Mesothelial cell of epicardium (in vitro differentiated cells): ENCODE data around the gene P4HB. TPM values are rescaled to one million over a fixed set of nuclear protein-coding genes. Genes with fewer than 3 reads are reported as not detected.
A peak's percentile ranks its signal among the peaks of the same experiment; 100 is the strongest.

Experiments
- DNase-seq, 2 experiments: peaks; one replicate each; pipeline ENCODE4 v3.0.0; 2021; ENCODE audit warnings: low spot score in 2 of 2; ENCODE audit not compliant: unreplicated experiment in 2 of 2
- H3K27ac Mint-ChIP-seq: 2 replicates; pipeline ENCODE4 v1.8.0; 2021; ENCODE audit warnings: mixed read lengths
- H3K27me3 Mint-ChIP-seq: 2 replicates; pipeline ENCODE4 v1.8.0; 2021; ENCODE audit warnings: low read depth, mixed read lengths
- H3K36me3 Mint-ChIP-seq: 2 replicates; pipeline ENCODE4 v1.8.0; 2021; ENCODE audit warnings: mixed read lengths
- H3K4me1 Mint-ChIP-seq: 2 replicates; pipeline ENCODE4 v1.8.0; 2021; ENCODE audit warnings: mixed read lengths
- H3K4me3 Mint-ChIP-seq: 2 replicates; pipeline ENCODE4 v1.8.0; 2021; ENCODE audit warnings: mild to moderate bottlenecking, moderate library complexity, mixed read lengths
- H3K9me3 Mint-ChIP-seq: 2 replicates; pipeline ENCODE4 v1.8.0; 2021; ENCODE audit warnings: mixed read lengths
- CTCF ChIP-seq: fragments of 200-600 bp; sonication (generic); IDR thresholded peaks from one replicate; pipeline ENCODE4 v1.5.0; 2021; ENCODE audit warnings: antibody characterized with exemption; ENCODE audit not compliant: unreplicated experiment
- total RNA-seq: library from RNA; stranded (reverse); gene quantifications from 3 replicates; pipeline ENCODE4 v1.2.1, GENCODE V29; 2021

P4HB gene
- total RNA-seq, 1 donor from 2014 or later, result 433 TPM

DNA sequence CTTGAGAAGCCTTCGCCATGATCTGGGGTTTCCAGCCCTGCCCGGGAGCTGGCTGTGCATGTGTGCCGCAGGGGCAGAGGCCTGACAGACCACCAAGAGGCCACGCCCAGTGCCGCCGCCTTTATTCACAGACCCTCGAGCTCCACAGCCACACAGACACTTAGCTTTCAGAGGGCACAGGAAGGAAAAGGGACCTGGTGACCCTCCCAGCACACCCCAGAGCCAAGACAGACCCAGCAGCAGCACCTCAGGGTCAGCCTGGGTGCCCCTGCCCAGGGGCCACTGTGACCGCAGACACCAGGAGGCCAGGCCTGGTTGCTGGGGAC lies 38.1 kb downstream of the P4HB start:
- Mint-ChIP-seq H3K27ac (no peak overlapping the region), H3K4me1 (peaks cover 4% of the 10 kb centered on the region), H3K9me3 (no peaks in the 10 kb centered on the region), H3K27me3 (peaks cover 14% of the 10 kb centered on the region), H3K4me3 (no peak overlapping the region), H3K36me3 (peaks cover 2% of the 10 kb centered on the region)
- no peak for TF ChIP-seq CTCF
- no peak for DNase-seq

DNA sequence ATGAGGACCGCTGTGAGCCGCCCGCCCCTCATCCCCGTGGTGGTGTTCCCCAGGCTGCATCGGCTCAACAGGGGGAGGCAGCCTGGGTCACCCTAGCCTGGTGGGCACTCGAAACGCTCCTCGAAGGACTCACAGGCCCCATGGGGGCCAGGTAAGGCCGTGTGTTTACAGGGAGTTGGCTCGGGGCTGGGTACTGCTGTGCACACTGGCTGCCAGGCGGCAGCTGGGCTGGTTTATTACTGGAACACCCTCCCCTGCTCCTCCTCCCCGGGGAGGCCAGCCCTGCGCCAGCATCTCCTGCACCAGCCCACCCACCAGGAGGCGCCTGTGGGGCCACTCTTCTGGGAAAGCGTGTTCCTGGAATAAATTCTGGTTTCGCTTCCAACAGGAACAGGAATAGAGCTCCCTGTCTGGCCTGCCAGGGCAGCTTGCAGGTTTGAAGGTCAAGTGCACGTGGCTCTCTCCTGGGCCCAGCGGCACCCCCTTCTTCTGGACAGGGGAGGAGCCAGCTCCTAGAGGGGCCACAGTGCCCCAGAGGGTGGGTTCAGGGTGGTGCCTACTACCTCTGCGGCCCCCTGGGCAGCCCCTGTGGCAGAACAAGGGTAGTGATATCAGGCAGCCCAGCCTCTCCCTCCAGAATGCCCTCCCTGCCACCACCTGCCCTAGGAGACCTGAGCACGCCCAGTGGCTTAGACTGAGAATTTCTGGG lies 38.6 kb downstream of the P4HB start:
- DNase-seq, result no peak
- H3K36me3 Mint-ChIP-seq, result peaks cover 2% of the 10 kb centered on the region
- no peak overlapping the region for H3K27ac Mint-ChIP-seq
- H3K4me1 Mint-ChIP-seq, result peaks cover 4% of the 10 kb centered on the region
- H3K9me3 Mint-ChIP-seq, result no peaks in the 10 kb centered on the region
- H3K4me3 Mint-ChIP-seq, result no peak overlapping the region
- H3K27me3 Mint-ChIP-seq, result peaks cover 16% of the 10 kb centered on the region
- no peak for TF ChIP-seq CTCF

DNA sequence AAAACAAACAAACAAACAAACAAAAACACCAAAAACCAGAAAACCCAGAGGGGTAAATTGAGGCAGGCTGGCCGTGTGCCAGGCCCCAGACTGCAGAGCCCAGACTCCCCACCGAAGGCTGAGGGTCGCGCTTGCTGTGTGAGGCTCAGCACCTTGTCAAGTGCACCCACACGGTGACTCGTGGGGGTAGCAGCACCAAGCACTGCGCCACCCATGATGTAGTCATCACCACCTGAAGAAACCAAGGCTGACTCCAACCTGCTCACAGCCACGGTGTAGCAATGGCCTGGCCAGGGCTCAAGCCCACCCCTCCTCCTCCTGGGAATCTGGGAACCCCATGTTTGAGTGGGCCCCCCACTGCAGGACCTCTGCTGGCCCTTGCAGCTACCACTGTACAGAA lies 39.2 kb downstream of the P4HB start:
- Mint-ChIP-seq H3K36me3 (peaks cover 2% of the 10 kb centered on the region), H3K9me3 (no peaks in the 10 kb centered on the region), H3K4me3 (no peak overlapping the region), H3K27ac (no peak overlapping the region), H3K27me3 (peaks cover 21% of the 10 kb centered on the region), H3K4me1 (peaks cover 6% of the 10 kb centered on the region)
- DNase-seq, result no peak
- no peak for TF ChIP-seq CTCF

DNA sequence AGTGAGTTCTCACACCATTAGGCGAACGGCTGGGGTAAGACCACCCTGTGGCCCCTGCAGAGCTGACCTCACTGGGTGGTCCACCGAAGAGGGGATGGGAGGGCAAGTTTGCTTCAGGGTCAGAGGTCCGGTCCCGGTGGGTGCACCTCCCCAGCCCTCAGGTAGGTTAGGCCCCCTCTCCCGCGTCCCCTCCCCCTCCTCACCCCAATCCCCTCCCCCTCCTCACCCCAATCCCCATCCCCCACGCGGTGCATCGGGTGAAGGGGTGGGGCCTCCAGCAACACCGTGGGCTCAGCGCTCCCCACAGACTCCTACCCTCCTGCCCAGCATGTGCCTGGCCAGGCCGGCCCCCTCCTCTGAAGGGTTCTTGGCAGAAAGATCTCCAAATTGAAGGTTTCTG lies 40.6 kb downstream of the P4HB start:
- no peak overlapping the region for H3K27ac Mint-ChIP-seq
- H3K4me1 Mint-ChIP-seq, result peaks cover 7% of the 10 kb centered on the region
- TF ChIP-seq CTCF, result no peak
- no peaks in the 10 kb centered on the region for H3K9me3 Mint-ChIP-seq
- peaks cover 2% of the 10 kb centered on the region for H3K36me3 Mint-ChIP-seq
- peak in 1 of 2 experiments; percentile 10 for DNase-seq
- no peak overlapping the region for H3K4me3 Mint-ChIP-seq
- peaks cover 22% of the 10 kb centered on the region for H3K27me3 Mint-ChIP-seq

- Mint-ChIP-seq H3K27me3 (peaks cover 22% of the 10 kb centered on the region), H3K4me1 (peaks cover 7% of the 10 kb centered on the region), H3K4me3 (no peak overlapping the region), H3K36me3 (peaks cover 2% of the 10 kb centered on the region), H3K27ac (no peak overlapping the region), H3K9me3 (no peaks in the 10 kb centered on the region)
- no peak for TF ChIP-seq CTCF
- DNase-seq, result no peak
Observed at GRCh38 chr17:81817758-81818147, 42.6 kb downstream of the P4HB start.

DNA sequence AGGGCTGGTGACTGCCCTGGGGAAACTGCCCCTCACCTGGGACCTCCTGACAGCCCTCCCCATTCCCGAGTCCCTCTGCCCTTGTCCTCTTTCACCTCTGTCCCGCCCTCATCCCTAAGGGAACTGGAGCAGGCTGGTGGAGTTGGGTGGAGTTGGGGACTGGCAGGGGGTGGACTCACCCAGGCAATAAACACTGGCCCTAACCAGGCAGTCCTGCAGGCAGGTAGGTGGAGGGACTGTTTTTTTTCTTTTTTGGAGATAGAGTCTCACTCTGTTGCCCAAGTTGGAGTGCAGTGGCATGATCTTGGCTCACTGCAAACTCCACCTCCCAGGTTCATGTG lies 44.7 kb downstream of the P4HB start:
- Mint-ChIP-seq H3K9me3 (no peaks in the 10 kb centered on the region), H3K27ac (no peak overlapping the region), H3K27me3 (peaks cover 27% of the 10 kb centered on the region), H3K4me3 (no peak overlapping the region), H3K36me3 (no peaks in the 10 kb centered on the region), H3K4me1 (peaks cover 7% of the 10 kb centered on the region)
- TF ChIP-seq CTCF, result no peak
- DNase-seq, result no peak
